Measurements from ENCODE around the gene ZFAND2A.

- TF ChIP-seq ZFP30 (CRISPR knock-in tag; IDR thresholded peaks at IDR 0.05) (peak; percentile 15; the same call in 1 of the 2 replicates), ZFP3 (CRISPR knock-in tag; IDR thresholded peaks at IDR 0.05) (no peak; the same call in 1 of the 2 replicates), ISL1 (CRISPR knock-in tag; IDR thresholded peaks at IDR 0.05) (no peak), POU6F1 (CRISPR knock-in tag; IDR thresholded peaks at IDR 0.05; ENCODE audit: borderline replicate concordance, low read depth) (no peak), ZNF70 (CRISPR knock-in tag; IDR thresholded peaks at IDR 0.05) (no peak), RARB (CRISPR knock-in tag; IDR thresholded peaks at IDR 0.05) (no peak), ZNF565 (CRISPR knock-in tag; conservative IDR thresholded peaks at IDR 0.05; ENCODE audit: low read depth) (no peak), BACH2 (CRISPR knock-in tag; IDR thresholded peaks at IDR 0.05; ENCODE audit: borderline replicate concordance) (no peak)
Observed at GRCh38 chr7:1160670-1161021, 650 bp upstream of the ZFAND2A start.
